Stimulated activated CD4-positive, alpha-beta T cell treated with anti-CD3 and anti-CD28 coated beads, Interleukin-15, amount 100 ng/mL, for 1 hour (primary cell): ENCODE results near the gene SDHC.

ENCODE experiments used
- DNase-seq, 2 donors: peaks; one replicate each; pipeline ENCODE4 v3.0.0-alpha.2; 2020; ENCODE audit warnings: low read depth in 1 of 2, low spot score in 1 of 2

SDHC gene

GRCh38 chr1:161314201-161314981 is at the start of gene SDHC:
Gene SDHC, plus strand, starts transcription at chr1:161314381. Its CDS starts 25 bp downstream, at chr1:161314406.
- DNase-seq, result peak; percentile 74 to 79

GRCh38 chr1:161265305-161265704 is 48.9 kb upstream of the SDHC start:
- DNase-seq, result no peak

- no peak for DNase-seq
Measured at GRCh38 chr1:161266202-161266601, 48.0 kb upstream of the SDHC start.

GRCh38 chr1:161266836-161267235 is 47.3 kb upstream of the SDHC start:
- DNase-seq, result no peak

GRCh38 chr1:161267321-161267720 is 46.9 kb upstream of the SDHC start:
- no peak for DNase-seq

GRCh38 chr1:161273402-161273801 is 40.8 kb upstream of the SDHC start:
- DNase-seq, result no peak

- no peak for DNase-seq
Measured at GRCh38 chr1:161274874-161275273, 39.3 kb upstream of the SDHC start.

GRCh38 chr1:161282991-161283390 is 31.2 kb upstream of the SDHC start:
- no peak for DNase-seq

- no peak for DNase-seq
Measured at GRCh38 chr1:161285113-161285512, 29.1 kb upstream of the SDHC start.

GRCh38 chr1:161285521-161285920 is 28.7 kb upstream of the SDHC start:
- DNase-seq, result no peak

GRCh38 chr1:161287482-161288054 is 26.6 kb upstream of the SDHC start:
- DNase-seq, result no peak

- DNase-seq, result no peak
Measured at GRCh38 chr1:161290779-161291178, 23.4 kb upstream of the SDHC start.

GRCh38 chr1:161297415-161297814 is 16.8 kb upstream of the SDHC start:
- no peak for DNase-seq

GRCh38 chr1:161298116-161298515 is 16.1 kb upstream of the SDHC start:
- DNase-seq, result no peak

GRCh38 chr1:161299347-161299746 is 14.8 kb upstream of the SDHC start:
- DNase-seq, result no peak

- DNase-seq, result no peak
Measured at GRCh38 chr1:161300478-161300877, 13.7 kb upstream of the SDHC start.

GRCh38 chr1:161304927-161305866 is 9.0 kb upstream of the SDHC start:
- no peak for DNase-seq

- peak; percentile 73 to 76 for DNase-seq
Measured at GRCh38 chr1:161305867-161306519, 8.2 kb upstream of the SDHC start.

GRCh38 chr1:161307230-161307768 is 6.9 kb upstream of the SDHC start:
- no peak for DNase-seq

- DNase-seq, result no peak
Measured at GRCh38 chr1:161307892-161308638, 6.1 kb upstream of the SDHC start.
